SH-SY5Y (cell line): ENCODE data around the gene B3GALT6.

Source experiments
- GATA2 ChIP-seq: IDR thresholded peaks from 2 replicates; pipeline ENCODE4 v1.6.1; 2011; ENCODE audit warnings: mild to moderate bottlenecking, low read depth, low read length
- GATA3 ChIP-seq: IDR thresholded peaks from 2 replicates; pipeline ENCODE4 v1.6.1; 2011; ENCODE audit warnings: low read depth, mild to moderate bottlenecking, low read length, moderate library complexity

DNA sequence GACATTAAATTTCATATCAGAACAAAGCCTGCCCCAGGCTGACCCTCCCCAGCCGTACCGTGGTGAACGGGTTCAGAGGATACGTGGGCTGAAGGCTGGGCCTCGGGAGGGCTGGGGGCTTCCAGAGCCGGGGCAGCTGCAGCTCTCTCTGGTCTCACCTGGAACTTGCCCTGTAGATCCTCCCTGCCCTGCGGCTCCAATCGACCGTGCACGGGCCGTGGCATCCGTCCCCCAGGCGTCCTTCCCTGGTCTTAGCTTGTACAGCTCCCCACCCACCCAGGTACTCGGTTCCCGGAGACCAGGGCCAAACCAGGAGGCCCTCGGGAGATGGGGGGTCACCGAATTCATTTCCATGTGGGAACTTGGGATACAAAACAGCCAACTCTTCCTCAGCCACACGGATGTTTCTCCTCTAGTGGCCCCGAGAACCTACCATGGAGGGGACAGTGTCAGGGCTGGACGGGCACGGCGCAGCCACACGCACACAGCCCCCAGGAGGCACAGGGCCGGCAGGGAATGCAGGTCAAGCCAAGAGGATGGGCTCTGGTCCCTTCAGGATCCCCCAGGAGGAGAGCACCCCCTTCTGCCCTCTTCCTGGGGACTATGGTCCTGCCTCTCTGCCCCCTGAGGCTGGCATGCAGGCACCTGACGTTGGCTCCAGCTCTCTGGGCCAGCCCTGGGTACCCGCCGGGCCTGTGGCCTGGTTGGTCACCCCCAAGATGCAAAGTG, 3.1 kb downstream of the B3GALT6 start:
- TF ChIP-seq GATA2 (no peak), GATA3 (no peak)
